ENCODE results near the gene TERT. TPM values are rescaled to one million over a fixed set of nuclear protein-coding genes. Genes with fewer than 3 reads are reported as not detected.

Gene TERT
- total and polyA plus RNA-seq, 8 donors: 0.19 to 4.0 (median 0.38) TPM; not detected in 4

- no peaks in the 10 kb centered on the region for H3K4me1 ChIP-seq
- no peak overlapping the region for H3K4me3 ChIP-seq
- TF ChIP-seq POLR2A (IDR thresholded peaks at IDR 0.05) (no peak), POLR2AphosphoS5 (IDR thresholded peaks at IDR 0.05) (no peak), CTCF (IDR thresholded peaks at IDR 0.05) (no peak), EP300 (IDR thresholded peaks at IDR 0.05) (no peak)
- peaks cover 0 to 39% (median 0%) of the 10 kb centered on the region in 3 donors for H3K27me3 ChIP-seq
- intact Hi-C loops (cut with DNase I; ENCODE audit: low total_unique reads): no loop called here
- H3K36me3 ChIP-seq: no peaks in the 10 kb centered on the region
- no peak overlapping the region for H3K27ac ChIP-seq
- WGBS, 5 donors: 87 to 94% (median 92%) methylated on average over 14 to 38 of the region's 38 CpGs
- H3K9me3 ChIP-seq: peaks cover 0 to 6% (median 0%) of the 10 kb centered on the region in 4 donors
- no peak for DNase-seq
Observed at GRCh38 chr5:1218351-1219080, 76.4 kb downstream of the TERT start.

- Histone ChIP-seq H3K27ac (no peak overlapping the region), H3K9me3 (peaks cover 0 to 6% (median 0%) of the 10 kb centered on the region in 4 donors), H3K4me3 (no peak overlapping the region), H3K36me3 (no peaks in the 10 kb centered on the region), H3K4me1 (no peaks in the 10 kb centered on the region), H3K27me3 (peaks cover 0 to 39% (median 0%) of the 10 kb centered on the region in 3 donors)
- WGBS, 5 donors: 54 to 73% (median 64%) methylated on average over 21 to 24 of the region's 24 CpGs
- intact Hi-C loops (cut with DNase I; ENCODE audit: low total_unique reads): no loop called here
- peak in 1 of 2 donors; percentile 32 for DNase-seq
- TF ChIP-seq CTCF (IDR thresholded peaks at IDR 0.05): no peak
- TF ChIP-seq POLR2A (IDR thresholded peaks at IDR 0.05): no peak
- TF ChIP-seq POLR2AphosphoS5 (IDR thresholded peaks at IDR 0.05): no peak
- no peak for TF ChIP-seq EP300 (IDR thresholded peaks at IDR 0.05)
Observed at GRCh38 chr5:1217596-1218206, 77.2 kb downstream of the TERT start.

GRCh38 chr5:1216918-1217295, 78.0 kb downstream of the TERT start:
- no peak for TF ChIP-seq EP300 (IDR thresholded peaks at IDR 0.05)
- no peak for TF ChIP-seq POLR2A (IDR thresholded peaks at IDR 0.05)
- no peak for TF ChIP-seq POLR2AphosphoS5 (IDR thresholded peaks at IDR 0.05)
- no peak for TF ChIP-seq CTCF (IDR thresholded peaks at IDR 0.05)
- Histone ChIP-seq H3K4me1 (no peaks in the 10 kb centered on the region), H3K36me3 (no peaks in the 10 kb centered on the region), H3K9me3 (peaks cover 0 to 6% (median 0%) of the 10 kb centered on the region in 4 donors), H3K27ac (no peak overlapping the region), H3K4me3 (no peak overlapping the region), H3K27me3 (peaks cover 0 to 39% (median 0%) of the 10 kb centered on the region in 3 donors)
- no peak for DNase-seq
- WGBS, 5 donors: 82 to 89% (median 87%) methylated on average over 16 to 18 of the region's 18 CpGs
- intact Hi-C loops (cut with DNase I; ENCODE audit: low total_unique reads): no loop called here

- TF ChIP-seq POLR2AphosphoS5 (IDR thresholded peaks at IDR 0.05) (no peak), POLR2A (IDR thresholded peaks at IDR 0.05) (no peak), CTCF (IDR thresholded peaks at IDR 0.05) (no peak), EP300 (IDR thresholded peaks at IDR 0.05) (no peak)
- H3K27me3 ChIP-seq: peaks cover 0 to 39% (median 0%) of the 10 kb centered on the region in 3 donors
- no peaks in the 10 kb centered on the region for H3K36me3 ChIP-seq
- H3K4me3 ChIP-seq: no peak overlapping the region
- H3K4me1 ChIP-seq: no peaks in the 10 kb centered on the region
- DNase-seq: no peak
- intact Hi-C loops (cut with DNase I; ENCODE audit: low total_unique reads): no loop called here
- 91 to 94% (median 94%) methylated on average over 19 to 38 of the region's 38 CpGs for WGBS, 5 donors
- peaks cover 0 to 6% (median 0%) of the 10 kb centered on the region in 4 donors for H3K9me3 ChIP-seq
- no peak overlapping the region for H3K27ac ChIP-seq
Observed at GRCh38 chr5:1216211-1216917, 78.5 kb downstream of the TERT start.

Data from stomach (tissue), 9 donors.